H1 (cell line): Measurements from ENCODE around the gene NPFFR2. TPM values are rescaled to one million over a fixed set of nuclear protein-coding genes. Genes with fewer than 3 reads are reported as not detected.

ENCODE experiments used
- CTCF ChIA-PET: fragments of 300-600 bp; sonication (Branson Sonifier 250); formaldehyde crosslinking; loops from one replicate; lab custom pipeline; 2021; ENCODE audit not compliant: partially characterized antibody; lab: Charles Lee
- POLR2A ChIA-PET: fragments of 300-600 bp; sonication (Branson Sonifier 250); formaldehyde crosslinking; loops from one replicate; lab custom pipeline; 2021; ENCODE audit warnings: inconsistent platforms; ENCODE audit not compliant: partially characterized antibody; lab: Charles Lee
- DNase-seq, 2 experiments: peaks; one replicate each; pipeline versions ENCODE4 v3.0.0 to v3.0.0-alpha.2; 2010 to 2022; ENCODE audit warnings: low spot score in 2 of 2, low read depth in 1 of 2, mixed read lengths in 1 of 2
- FAIRE-seq: peaks from 2 replicates; lab custom pipeline; 2011; peaks lifted over from hg19 to GRCh38; lab: Jason Lieb, UNC
- H2AFZ ChIP-seq: 2 replicates; pipeline ENCODE4 v1.8.1; 2012; ENCODE audit warnings: low read length, inconsistent platforms
- H2AK5ac ChIP-seq: 2 replicates; pipeline ENCODE4 v1.6.1; 2013; ENCODE audit warnings: low read depth, low read length
- H2BK120ac ChIP-seq: replicated peaks from 2 replicates; pipeline ENCODE3; 2013; ENCODE audit warnings: low read depth, low read length, inconsistent platforms
- H2BK12ac ChIP-seq: 2 replicates; pipeline ENCODE4 v1.6.1; 2013; ENCODE audit warnings: low read depth, low read length
- H2BK15ac ChIP-seq: 2 replicates; pipeline ENCODE4 v1.6.1; 2013; ENCODE audit warnings: low read length
- H2BK20ac ChIP-seq: 2 replicates; pipeline ENCODE4 v1.6.1; 2013; ENCODE audit warnings: low read length
- H2BK5ac ChIP-seq: 2 replicates; pipeline ENCODE4 v1.6.1; 2013; ENCODE audit warnings: low read depth, low read length
- H3K14ac ChIP-seq: 2 replicates; pipeline ENCODE4 v1.6.1; 2013; ENCODE audit warnings: inconsistent platforms; ENCODE audit not compliant: insufficient read length
- H3K18ac ChIP-seq: 2 replicates; pipeline ENCODE4 v1.6.1; 2013; ENCODE audit warnings: low read length; ENCODE audit errors: extremely low read depth
- H3K23ac ChIP-seq: 2 replicates; pipeline ENCODE4 v1.6.1; 2013; ENCODE audit warnings: inconsistent platforms; ENCODE audit not compliant: insufficient read length
- H3K23me2 ChIP-seq: 2 replicates; pipeline ENCODE4 v1.6.1; 2013; ENCODE audit warnings: low read depth, low read length
- H3K27ac ChIP-seq: 2 replicates; pipeline ENCODE4 v1.6.1; 2011; ENCODE audit warnings: low read depth, low read length, inconsistent platforms
- H3K27me3 ChIP-seq, 4 experiments: replicated peaks in 1 of 4; 1 replicate in 1 of 4; 2 replicates in 3 of 4; pipeline versions ENCODE4 v1.6.1 to v1.8.1; 2011 to 2013; ENCODE audit warnings: low read length in 3 of 4, mild to moderate bottlenecking in 3 of 4, inconsistent platforms in 2 of 4, mixed read lengths in 2 of 4, moderate library complexity in 1 of 4; ENCODE audit not compliant: control insufficient read depth in 3 of 4, insufficient read depth in 3 of 4; ENCODE audit errors: extremely low read depth in 1 of 4
- H3K36me3 ChIP-seq, 4 experiments: 2 replicates each; pipeline versions ENCODE4 v1.6.1 to v1.8.1; 2011 to 2013; ENCODE audit warnings: mild to moderate bottlenecking in 4 of 4, low read length in 3 of 4, moderate library complexity in 2 of 4, control low read depth in 1 of 4, inconsistent platforms in 1 of 4; ENCODE audit not compliant: insufficient read depth in 4 of 4, control insufficient read depth in 2 of 4
- H3K4ac ChIP-seq: replicated peaks from 2 replicates; pipeline ENCODE3; 2013; ENCODE audit warnings: low read length, low read depth, mixed read lengths, inconsistent platforms; ENCODE audit not compliant: insufficient read length
- H3K4me1 ChIP-seq, 4 experiments: replicated peaks in 1 of 4; 1 replicate in 1 of 4; 2 replicates in 3 of 4; pipeline versions ENCODE4 v1.6.1 to v1.8.1; 2011 to 2013; ENCODE audit warnings: low read length in 3 of 4, inconsistent platforms in 2 of 4, mixed read lengths in 1 of 4; ENCODE audit not compliant: insufficient read depth in 4 of 4, control insufficient read depth in 3 of 4
- H3K4me2 ChIP-seq, 2 experiments: 2 replicates each; pipeline versions ENCODE4 v1.6.1 to v1.8.1; 2011 to 2013; ENCODE audit warnings: low read depth in 2 of 2, low read length in 2 of 2, control low read depth in 1 of 2, inconsistent platforms in 1 of 2, mild to moderate bottlenecking in 1 of 2; ENCODE audit not compliant: insufficient read depth in 1 of 2
- H3K4me3 ChIP-seq, 4 experiments: fragments of 200-600, 300-600 bp in 1 of 4; sonication (generic), shearing (Covaris generic), sonication (Bioruptor Twin) in 1 of 4; 2 replicates each; pipeline versions ENCODE4 v1.5.1 to v1.8.1; 2011 to 2016; ENCODE audit warnings: low read length in 4 of 4, low read depth in 3 of 4, control low read depth in 2 of 4, inconsistent platforms in 2 of 4, mild to moderate bottlenecking in 2 of 4, mixed read lengths in 1 of 4, moderate library complexity in 1 of 4; ENCODE audit not compliant: insufficient read depth in 2 of 4; ENCODE audit errors: extremely low read depth in 1 of 4
- H3K56ac ChIP-seq: replicated peaks from 2 replicates; pipeline ENCODE3; 2013; ENCODE audit warnings: low read depth, mild to moderate bottlenecking, mixed read lengths, low read length, inconsistent platforms; ENCODE audit not compliant: insufficient read length
- H3K79me1 ChIP-seq: 2 replicates; pipeline ENCODE4 v1.6.1; 2013; ENCODE audit warnings: low read depth, low read length, control low read depth
- H3K79me2 ChIP-seq, 2 experiments: 2 replicates each; pipeline versions ENCODE4 v1.6.1 to v1.8.1; 2012 to 2013; ENCODE audit warnings: low read length in 2 of 2, mild to moderate bottlenecking in 2 of 2, inconsistent platforms in 1 of 2; ENCODE audit not compliant: insufficient read depth in 2 of 2, control insufficient read depth in 1 of 2
- H3K9ac ChIP-seq, 4 experiments: replicated peaks in 1 of 4; 1 replicate in 1 of 4; 2 replicates in 3 of 4; pipeline versions ENCODE4 v1.6.1 to v1.8.1; 2011 to 2013; ENCODE audit warnings: low read depth in 3 of 4, low read length in 3 of 4, control low read depth in 2 of 4, mild to moderate bottlenecking in 2 of 4, moderate library complexity in 2 of 4, inconsistent platforms in 1 of 4; ENCODE audit errors: extremely low read depth in 1 of 4
- H3K9me3 ChIP-seq, 2 experiments: 2 replicates each; pipeline versions ENCODE4 v1.6.1 to v1.8.1; 2012 to 2013; ENCODE audit warnings: mild to moderate bottlenecking in 2 of 2, moderate library complexity in 2 of 2, control low read depth in 1 of 2, inconsistent platforms in 1 of 2, low read depth in 1 of 2, low read length in 1 of 2, mixed read lengths in 1 of 2; ENCODE audit not compliant: insufficient read depth in 2 of 2
- H4K20me1 ChIP-seq, 2 experiments: replicated peaks in 1 of 2; 2 replicates each; pipeline versions ENCODE3 to v1.8.1; 2011 to 2013; ENCODE audit warnings: inconsistent platforms in 2 of 2, low read length in 2 of 2, mild to moderate bottlenecking in 1 of 2; ENCODE audit not compliant: insufficient read depth in 2 of 2, control insufficient read depth in 1 of 2
- H4K5ac ChIP-seq: 2 replicates; pipeline ENCODE4 v1.6.1; 2013; ENCODE audit warnings: low read length, low read depth, mixed read lengths, inconsistent platforms; ENCODE audit not compliant: insufficient read length
- H4K8ac ChIP-seq: 2 replicates; pipeline ENCODE4 v1.8.0; 2013; ENCODE audit warnings: mild to moderate bottlenecking, moderate library complexity, low read length, inconsistent platforms; ENCODE audit not compliant: insufficient read depth; ENCODE audit errors: extremely low read depth
- H4K91ac ChIP-seq: replicated peaks from 2 replicates; pipeline ENCODE3; 2013; ENCODE audit warnings: low read length, mixed read lengths, inconsistent platforms; ENCODE audit not compliant: insufficient read length
- ASH2L ChIP-seq: fragments of 200-600, 300-600 bp; sonication (generic); IDR thresholded peaks from one replicate; pipeline ENCODE4 v1.7.1; 2017; ENCODE audit warnings: low read length
- BACH1 ChIP-seq: IDR thresholded peaks from 2 replicates; pipeline ENCODE4 v1.6.1; 2012; ENCODE audit warnings: low read length, improper control_type of control experiment
- BRCA1 ChIP-seq: IDR thresholded peaks from 2 replicates; pipeline ENCODE4 v1.6.1; 2012; ENCODE audit warnings: low read depth, low read length, improper control_type of control experiment
- CHD2 ChIP-seq: IDR thresholded peaks from 2 replicates; pipeline ENCODE4 v1.6.1; 2012; ENCODE audit warnings: low read length, improper control_type of control experiment
- EP300 ChIP-seq, 2 experiments: IDR thresholded peaks; 1 replicate in 1 of 2; 2 replicates in 1 of 2; pipeline ENCODE4 v1.6.1; 2011 to 2012; ENCODE audit warnings: low read depth in 2 of 2, low read length in 2 of 2, mild to moderate bottlenecking in 2 of 2, borderline replicate concordance in 1 of 2, inconsistent platforms in 1 of 2, moderate library complexity in 1 of 2
- JUND ChIP-seq: IDR thresholded peaks from 2 replicates; pipeline ENCODE4 v1.6.1; 2011; ENCODE audit warnings: mild to moderate bottlenecking, improper control_type of control experiment, low read length
- KDM1A ChIP-seq: fragments of 200-600, 300-600 bp; sonication (generic); IDR thresholded peaks from 2 replicates; pipeline ENCODE4 v1.7.1; 2016; ENCODE audit warnings: mild to moderate bottlenecking, low read length, borderline replicate concordance
- PHF8 ChIP-seq: fragments of 200-600 bp; sonication (generic); conservative IDR thresholded peaks from 2 replicates; pipeline ENCODE4 v1.7.1; 2012; ENCODE audit warnings: low read depth, mild to moderate bottlenecking, inconsistent platforms, low read length, moderate library complexity
- RBBP5 ChIP-seq: IDR thresholded peaks from 2 replicates; pipeline ENCODE4 v1.7.1; 2012; ENCODE audit warnings: low read depth, mild to moderate bottlenecking, inconsistent platforms, low read length, moderate library complexity, borderline replicate concordance
- SIN3A ChIP-seq, 2 experiments: IDR thresholded peaks in 1 of 2; conservative IDR thresholded peaks in 1 of 2; 2 replicates each; pipeline ENCODE4 v1.6.1; 2011 to 2012; ENCODE audit warnings: low read length in 2 of 2, improper control_type of control experiment in 1 of 2, low read depth in 1 of 2, mild to moderate bottlenecking in 1 of 2
- SRF ChIP-seq: IDR thresholded peaks from 2 replicates; pipeline ENCODE4 v1.6.1; 2011; ENCODE audit warnings: mild to moderate bottlenecking, low read depth, low read length, moderate library complexity
- TAF7 ChIP-seq: optimal IDR thresholded peaks from 2 replicates; pipeline ENCODE3; 2011; ENCODE audit warnings: low read depth, mild to moderate bottlenecking, inconsistent platforms, low read length, moderate library complexity, borderline replicate concordance
- TBP ChIP-seq: IDR thresholded peaks from 2 replicates; pipeline ENCODE4 v1.6.1; 2011; ENCODE audit warnings: low read depth, low read length, improper control_type of control experiment
- YY1 ChIP-seq: IDR thresholded peaks from 2 replicates; pipeline ENCODE4 v1.6.1; 2011; ENCODE audit warnings: low read depth, mild to moderate bottlenecking, low read length
- WGBS, 2 experiments: shearing (Covaris generic) in 1 of 2; methylation state at CpG; one replicate each; pipeline versions ENCODE4 v1.1.6 to v1.1.7; 2013 to 2015; ENCODE audit warnings: low lambda C conversion rate in 2 of 2, mixed read lengths in 2 of 2, inconsistent platforms in 1 of 2, low coverage in 1 of 2, missing lambda C conversion rate in 1 of 2; ENCODE audit not compliant: insufficient replicate concordance in 2 of 2, insufficient coverage in 1 of 2, insufficient read length in 1 of 2; ENCODE audit errors: extremely low coverage in 1 of 2, missing lambda C conversion rate in 1 of 2; 5-methylcytosine and 5-hydroxymethylcytosine counted together
- polyA plus RNA-seq, 7 experiments: library from polyadenylated mRNA; depleted of rRNA in 3 of 7; stranded (reverse) in 5 of 7; unstranded in 2 of 7; fragments of >200 nt in 5 of 7; fragments of 200-250 nt in 2 of 7; gene quantifications; 1 replicate in 5 of 7; 2 replicates in 1 of 7; 4 replicates in 1 of 7; pipeline versions ENCODE4 v1.2.1 to v1.2.3, GENCODE V29; 2011 to 2013; ENCODE audit warnings: missing spikeins in 2 of 7, mixed read lengths in 2 of 7
- total RNA-seq: library from RNA; stranded (reverse); fragmentation: NEBNext Ultra II Directional; extraction: Animal tissue kit (Norgen Biotek cat#: 25700); gene quantifications from 2 replicates; pipeline ENCODE4 v1.2.1, GENCODE V29; 2021

The NPFFR2 gene
- total and polyA plus RNA-seq, 2 of the 8 experiments (the other 6 are each of a cell fraction or from before 2014, with no cell fraction given), result 0.26 to 0.53 TPM

- Histone ChIP-seq H4K8ac (no peak overlapping the region), H4K5ac (no peak overlapping the region), H3K23ac (no peak overlapping the region), H4K20me1 (no peaks in the 10 kb centered on the region), H3K18ac (no peak overlapping the region), H3K27me3 (peaks cover 0 to 1% (median 0%) of the 10 kb centered on the region in 4 experiments; a peak in 1 of 7 replicates), H2BK20ac (no peak overlapping the region), H3K9ac (no peak overlapping the region), H2BK120ac (no peak overlapping the region), H3K56ac (no peak overlapping the region), H2BK5ac (no peak overlapping the region), H3K4me2 (no peak overlapping the region), H3K4ac (no peak overlapping the region), H3K14ac (no peak overlapping the region), H3K4me3 (no peak overlapping the region), H2BK15ac (no peak overlapping the region), H2BK12ac (no peak overlapping the region), H3K36me3 (no peaks in the 10 kb centered on the region), H3K79me1 (no peaks in the 10 kb centered on the region), H3K9me3 (no peaks in the 10 kb centered on the region; a peak in 1 of 4 replicates), H2AK5ac (no peak overlapping the region), H4K91ac (no peak overlapping the region), H3K79me2 (no peaks in the 10 kb centered on the region), H3K23me2 (no peaks in the 10 kb centered on the region), H2AFZ (no peak overlapping the region), H3K4me1 (no peaks in the 10 kb centered on the region; a peak in 1 of 7 replicates), H3K27ac (no peak overlapping the region)
- TF ChIP-seq CHD2, result no peak
- no peak for TF ChIP-seq EP300 (IDR thresholded peaks at IDR 0.05; ENCODE audit: borderline replicate concordance in 1 of 2, low read depth in 2 of 2, low read length in 2 of 2)
- TF ChIP-seq TAF7, result no peak
- TF ChIP-seq BACH1, result no peak
- no peak for TF ChIP-seq TBP
- TF ChIP-seq YY1, result no peak
- no peak for TF ChIP-seq JUND
- no peak for TF ChIP-seq KDM1A
- no peak for TF ChIP-seq RBBP5
- TF ChIP-seq SRF, result no peak
- TF ChIP-seq ASH2L, result no peak
- TF ChIP-seq BRCA1, result no peak
- TF ChIP-seq SIN3A (conservative IDR thresholded peaks at IDR 0.05 in 1 of 2, IDR thresholded peaks at IDR 0.05 in 1 of 2; ENCODE audit: low read depth in 1 of 2, low read length in 2 of 2), result no peak
- no peak for TF ChIP-seq PHF8
- ChIA-PET POLR2A (no interaction called here), CTCF (interaction anchor here (0.7 to 1.2 kb wide), 3 partner anchors 9 to 287 kb away, joined by 3 to 4 read pairs (median 4); no protein-coding TSS in a partner anchor)
- no peak for FAIRE-seq
- 87% methylated on average over 3 of the region's 3 CpGs; no CpG with 5 or more reads in 1 of the 2 experiments for WGBS, 2 experiments
- DNase-seq, result no peak
Measured at GRCh38 chr4:72016011-72016410, 15.8 kb upstream of the NPFFR2 start.
